ES-I3 (cell line): ENCODE data around the gene PIGO.

Source experiments
- H3K36me3 ChIP-seq: 2 replicates; pipeline ENCODE4 v1.6.1; 2013; ENCODE audit warnings: mild to moderate bottlenecking, low read length, control low read depth, moderate library complexity; ENCODE audit not compliant: insufficient read depth
- H3K4me1 ChIP-seq: 2 replicates; pipeline ENCODE4 v1.6.1; 2013; ENCODE audit warnings: mild to moderate bottlenecking, control low read depth, low read length; ENCODE audit not compliant: insufficient read depth
- H3K9ac ChIP-seq: 2 replicates; pipeline ENCODE4 v1.6.1; 2013; ENCODE audit warnings: low read depth, mild to moderate bottlenecking, low read length, moderate library complexity
- H3K9me3 ChIP-seq: 2 replicates; pipeline ENCODE4 v1.6.1; 2013; ENCODE audit warnings: mild to moderate bottlenecking, low read length, moderate library complexity; ENCODE audit not compliant: control insufficient read depth, insufficient read depth

PIGO gene

GRCh38 chr9:35111001-35111933, 14.9 kb upstream of the PIGO start:
- no peaks in the 10 kb centered on the region for H3K9me3 ChIP-seq
- peaks cover 9% of the 10 kb centered on the region for H3K4me1 ChIP-seq
- no peaks in the 10 kb centered on the region for H3K36me3 ChIP-seq
- H3K9ac ChIP-seq: peak overlapping the region; percentile 73

GRCh38 chr9:35110327-35110761, 14.0 kb upstream of the PIGO start:
- no peaks in the 10 kb centered on the region for H3K9me3 ChIP-seq
- peaks cover 9% of the 10 kb centered on the region for H3K4me1 ChIP-seq
- H3K36me3 ChIP-seq: no peaks in the 10 kb centered on the region
- peak overlapping the region; percentile 73 for H3K9ac ChIP-seq

DNA sequence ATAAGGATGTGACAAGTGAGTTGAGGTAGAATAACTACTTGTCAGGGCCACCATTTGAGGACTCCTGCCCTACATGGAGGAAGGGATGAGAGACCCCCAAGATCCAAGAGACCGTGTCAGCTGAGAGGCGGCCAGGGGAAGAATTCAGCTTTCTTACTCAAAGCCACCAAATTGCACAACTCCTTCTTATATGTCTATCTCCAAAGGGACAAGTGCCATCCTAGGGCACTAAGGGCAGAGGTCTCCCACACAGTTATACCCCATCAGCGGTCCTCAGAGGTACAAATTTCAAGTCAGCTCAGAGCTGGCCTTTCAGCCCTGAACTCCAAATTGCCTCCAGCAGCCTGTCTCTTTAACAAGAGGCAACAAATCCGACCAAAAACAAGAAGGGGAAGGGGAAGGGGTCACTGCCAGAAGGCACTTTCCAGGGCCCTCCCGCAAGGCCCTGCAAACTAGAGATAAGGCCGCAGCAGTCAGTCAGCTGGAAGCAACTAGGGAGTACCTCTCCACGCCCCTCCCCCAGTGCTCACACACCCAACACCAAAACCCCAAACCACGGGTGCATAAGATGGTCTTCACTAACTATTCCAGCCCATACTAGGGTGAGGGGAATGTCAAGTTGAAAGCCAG, 12.7 kb upstream of the PIGO start:
- H3K9me3 ChIP-seq: no peaks in the 10 kb centered on the region
- H3K36me3 ChIP-seq: no peaks in the 10 kb centered on the region
- H3K9ac ChIP-seq: no peak overlapping the region
- H3K4me1 ChIP-seq: peaks cover 5% of the 10 kb centered on the region

- no peaks in the 10 kb centered on the region for H3K36me3 ChIP-seq
- peaks cover 10% of the 10 kb centered on the region for H3K4me1 ChIP-seq
- no peaks in the 10 kb centered on the region for H3K9me3 ChIP-seq
- no peak overlapping the region for H3K9ac ChIP-seq
Observed at GRCh38 chr9:35108461-35108860, 12.1 kb upstream of the PIGO start.

GRCh38 chr9:35107297-35108290, 11.2 kb upstream of the PIGO start:
- no peaks in the 10 kb centered on the region for H3K9me3 ChIP-seq
- peaks cover 10% of the 10 kb centered on the region for H3K4me1 ChIP-seq
- H3K36me3 ChIP-seq: no peaks in the 10 kb centered on the region
- H3K9ac ChIP-seq: no peak overlapping the region

DNA sequence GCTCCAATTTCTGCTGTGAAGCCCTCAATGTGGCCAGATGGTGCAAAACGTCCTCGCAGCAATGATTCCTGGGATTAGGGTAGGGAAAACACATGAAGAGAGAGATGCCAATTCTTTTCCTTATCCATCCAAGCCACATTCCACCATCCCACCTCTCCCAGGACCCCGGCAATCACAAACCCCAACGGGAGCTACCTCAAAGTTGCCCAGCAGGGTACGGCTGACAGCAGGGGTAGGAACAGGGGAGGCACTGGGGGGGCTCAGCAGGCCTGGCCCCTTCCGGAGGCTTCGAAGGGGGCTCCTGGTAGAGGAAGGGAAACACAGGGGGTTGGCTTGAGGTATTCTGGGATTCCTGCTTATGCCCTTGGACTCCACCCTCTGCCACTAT, 9.9 kb upstream of the PIGO start:
- Histone ChIP-seq H3K4me1 (peaks cover 4% of the 10 kb centered on the region; the same call in 1 of the 2 replicates), H3K36me3 (0 out of 2 replicates have a peak, but pooled peaks cover 3% of the 10 kb centered on the region), H3K9ac (no peak overlapping the region), H3K9me3 (no peaks in the 10 kb centered on the region)

- H3K9ac ChIP-seq: no peak overlapping the region
- peaks cover 4% of the 10 kb centered on the region; the same call in 1 of the 2 replicates for H3K4me1 ChIP-seq
- 0 out of 2 replicates have a peak, but pooled peaks cover 3% of the 10 kb centered on the region for H3K36me3 ChIP-seq
- H3K9me3 ChIP-seq: no peaks in the 10 kb centered on the region
Observed at GRCh38 chr9:35105571-35106342, 9.4 kb upstream of the PIGO start.

- Histone ChIP-seq H3K4me1 (peaks cover 4% of the 10 kb centered on the region; the same call in 1 of the 2 replicates), H3K9ac (no peak overlapping the region), H3K9me3 (no peaks in the 10 kb centered on the region), H3K36me3 (0 out of 2 replicates have a peak, but pooled peaks cover 9% of the 10 kb centered on the region)
Observed at GRCh38 chr9:35105126-35105525, 8.7 kb upstream of the PIGO start.

- 0 out of 2 replicates have a peak, but pooled peaks cover 12% of the 10 kb centered on the region for H3K36me3 ChIP-seq
- no peak overlapping the region for H3K9ac ChIP-seq
- H3K9me3 ChIP-seq: no peaks in the 10 kb centered on the region
- H3K4me1 ChIP-seq: peaks cover 4% of the 10 kb centered on the region; the same call in 1 of the 2 replicates
Observed at GRCh38 chr9:35104586-35104985, 8.2 kb upstream of the PIGO start.

DNA sequence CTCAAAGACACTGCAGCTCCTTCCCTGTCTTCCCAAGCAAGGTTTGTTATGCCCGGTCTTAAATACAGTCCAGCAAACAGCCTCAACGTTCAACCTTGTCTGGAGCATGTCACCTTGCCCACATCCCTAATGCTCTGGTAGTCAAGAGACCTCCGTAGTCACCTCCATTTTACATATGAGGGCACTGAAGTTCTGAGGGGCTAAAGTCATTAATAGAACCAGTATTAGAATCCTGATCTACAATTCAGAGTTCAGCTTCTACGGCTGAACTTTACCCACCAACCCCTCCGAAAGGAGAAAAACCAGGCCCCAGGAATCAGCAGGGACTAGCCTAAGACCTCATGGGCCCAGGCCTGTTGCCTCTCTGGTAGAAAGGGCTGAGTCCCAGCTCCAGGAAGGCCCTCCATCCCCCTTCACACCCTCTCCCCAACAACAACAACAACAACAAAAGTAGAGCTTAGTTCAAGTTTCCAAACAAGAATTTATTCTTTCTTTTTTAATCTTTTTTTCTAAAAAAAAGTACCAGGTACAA, 7.3 kb upstream of the PIGO start:
- Histone ChIP-seq H3K4me1 (peaks cover 4% of the 10 kb centered on the region; the same call in 1 of the 2 replicates), H3K36me3 (0 out of 2 replicates have a peak, but pooled peaks cover 12% of the 10 kb centered on the region), H3K9me3 (no peaks in the 10 kb centered on the region), H3K9ac (peak overlapping the region; percentile 78)

DNA sequence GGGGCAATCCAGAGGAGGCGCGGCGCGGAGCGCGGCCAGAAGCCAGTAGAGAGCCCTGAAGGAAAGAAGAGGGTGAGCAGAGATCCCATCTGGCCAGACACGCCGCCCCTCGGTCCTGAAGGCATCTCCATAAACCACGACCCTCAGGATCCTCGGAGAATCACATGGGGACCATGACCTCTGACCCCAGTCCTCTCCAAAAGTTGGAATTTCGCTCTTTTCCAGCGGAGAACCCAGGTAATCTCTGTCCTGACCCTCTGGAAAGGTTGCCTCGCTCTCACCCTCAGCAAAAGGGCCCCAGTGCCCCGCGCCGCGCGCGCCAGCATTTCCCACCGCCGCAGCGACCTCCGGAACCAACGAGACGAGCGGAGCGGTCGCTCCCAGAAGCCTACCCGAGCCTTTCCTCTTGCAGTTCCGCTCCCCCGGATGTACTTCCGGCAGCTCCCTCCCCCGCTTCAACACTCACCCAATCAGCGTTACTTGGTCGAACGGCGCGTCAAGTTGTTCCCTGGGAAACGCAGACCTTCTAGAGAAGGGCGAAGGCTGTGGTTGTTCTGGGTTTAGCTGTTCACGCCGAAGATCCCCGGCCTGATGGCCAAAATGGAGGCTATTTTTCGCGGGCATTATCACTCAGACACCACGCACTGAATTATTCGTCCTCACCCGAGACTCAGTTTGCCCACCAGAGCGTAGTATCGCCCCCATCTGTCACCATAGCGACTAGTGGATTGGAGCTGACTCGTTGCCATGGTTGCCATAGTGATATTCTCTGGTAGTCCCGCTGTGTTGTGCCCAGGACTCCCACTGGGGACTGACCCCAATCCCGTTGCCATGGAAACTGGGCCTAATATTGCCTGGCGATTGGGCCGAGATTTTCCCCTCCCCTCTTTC, 6.6 kb upstream of the PIGO start, which contains the start of gene STOML2:
STOML2 (minus strand) TSS at position 363 of the 891 bp plus-strand sequence; CDS start at position 326, 37 bp downstream.
- H3K4me1 ChIP-seq: peaks cover 4% of the 10 kb centered on the region; the same call in 1 of the 2 replicates
- H3K36me3 ChIP-seq: 0 out of 2 replicates have a peak, but pooled peaks cover 12% of the 10 kb centered on the region
- peak within 1 kb of the TSS; percentile 78 for H3K9ac ChIP-seq

GRCh38 chr9:35102465-35102768, 6.0 kb upstream of the PIGO start:
- H3K4me1 ChIP-seq: peaks cover 4% of the 10 kb centered on the region; the same call in 1 of the 2 replicates
- 0 out of 2 replicates have a peak, but pooled peaks cover 12% of the 10 kb centered on the region for H3K36me3 ChIP-seq
- H3K9ac ChIP-seq: peak overlapping the region; percentile 78
- no peaks in the 10 kb centered on the region for H3K9me3 ChIP-seq

More for the DNA sequence above, 6.6 kb upstream of the PIGO start, which contains the start of gene STOML2:
- no peaks in the 10 kb centered on the region for H3K9me3 ChIP-seq
